Upper lobe of right lung (tissue), 1 donor: ENCODE results near the gene PDE6B. TPM values are rescaled to one million over a fixed set of nuclear protein-coding genes. Genes with fewer than 3 reads are reported as not detected.

Experiments used
- ATAC-seq: fragments of 200-7000 bp; cut with Tn5 transposase; one replicate; pipeline ENCODE4 v1.9.1; 2020; ENCODE audit warnings: mild to moderate bottlenecking, moderate library complexity
- DNase-seq: peaks from one replicate; pipeline ENCODE4 v3.0.0-alpha.2; 2020
- H3K27ac ChIP-seq: fragments of 200-600 bp; one replicate; pipeline ENCODE4 v1.8.0; 2022
- H3K27me3 ChIP-seq: fragments of 200-600 bp; one replicate; pipeline ENCODE4 v1.8.0; 2022; ENCODE audit warnings: mild to moderate bottlenecking
- H3K36me3 ChIP-seq: fragments of 200-600 bp; one replicate; pipeline ENCODE4 v1.8.0; 2022
- H3K4me1 ChIP-seq: fragments of 200-600 bp; one replicate; pipeline ENCODE4 v1.8.0; 2022
- H3K4me3 ChIP-seq: fragments of 200-600 bp; one replicate; pipeline ENCODE4 v1.8.0; 2022; ENCODE audit warnings: mild to moderate bottlenecking
- H3K9me3 ChIP-seq: fragments of 200-600 bp; one replicate; pipeline ENCODE4 v1.8.0; 2022
- intact Hi-C: fragments of 100-400 bp; cut with DNase I; formaldehyde crosslinking; loops from one replicate; pipeline ENCODE4 v1.11.0; 2022
- total RNA-seq: library from RNA; stranded (reverse); fragmentation: NEBNext Ultra II Directional; extraction: Animal tissue kit (Norgen Biotek cat#: 25700); gene quantifications from one replicate; pipeline ENCODE4 v1.2.1, GENCODE V29; 2021
- TF ChIP-seq, protein P1 (sequence below): fragments of 200-600 bp; IDR thresholded peaks from one replicate; pipeline ENCODE4 v1.8.0; 2022; ENCODE audit warnings: antibody characterized with exemption
- donor health status: DM: no; HTN: yes; CAD: no; lungs with severe emphysema.

Gene PDE6B
- total RNA-seq, 1 donor from 2014 or later: 9.1 TPM

GRCh38 chr4:626201-627091 is 1.1 kb downstream of the PDE6B start:
- no peak for ATAC-seq
- no peaks in the 10 kb centered on the region for H3K9me3 ChIP-seq
- intact Hi-C loops: no loop called here
- peaks cover 6% of the 10 kb centered on the region for H3K27me3 ChIP-seq
- H3K4me1 ChIP-seq: no peaks in the 10 kb centered on the region
- no peaks in the 10 kb centered on the region for H3K36me3 ChIP-seq
- H3K27ac ChIP-seq: no peak overlapping the region
- no peak overlapping the region for H3K4me3 ChIP-seq
- TF ChIP-seq, protein P1, sequence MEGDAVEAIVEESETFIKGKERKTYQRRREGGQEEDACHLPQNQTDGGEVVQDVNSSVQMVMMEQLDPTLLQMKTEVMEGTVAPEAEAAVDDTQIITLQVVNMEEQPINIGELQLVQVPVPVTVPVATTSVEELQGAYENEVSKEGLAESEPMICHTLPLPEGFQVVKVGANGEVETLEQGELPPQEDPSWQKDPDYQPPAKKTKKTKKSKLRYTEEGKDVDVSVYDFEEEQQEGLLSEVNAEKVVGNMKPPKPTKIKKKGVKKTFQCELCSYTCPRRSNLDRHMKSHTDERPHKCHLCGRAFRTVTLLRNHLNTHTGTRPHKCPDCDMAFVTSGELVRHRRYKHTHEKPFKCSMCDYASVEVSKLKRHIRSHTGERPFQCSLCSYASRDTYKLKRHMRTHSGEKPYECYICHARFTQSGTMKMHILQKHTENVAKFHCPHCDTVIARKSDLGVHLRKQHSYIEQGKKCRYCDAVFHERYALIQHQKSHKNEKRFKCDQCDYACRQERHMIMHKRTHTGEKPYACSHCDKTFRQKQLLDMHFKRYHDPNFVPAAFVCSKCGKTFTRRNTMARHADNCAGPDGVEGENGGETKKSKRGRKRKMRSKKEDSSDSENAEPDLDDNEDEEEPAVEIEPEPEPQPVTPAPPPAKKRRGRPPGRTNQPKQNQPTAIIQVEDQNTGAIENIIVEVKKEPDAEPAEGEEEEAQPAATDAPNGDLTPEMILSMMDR: no peak
- DNase-seq: no peak

DNA sequence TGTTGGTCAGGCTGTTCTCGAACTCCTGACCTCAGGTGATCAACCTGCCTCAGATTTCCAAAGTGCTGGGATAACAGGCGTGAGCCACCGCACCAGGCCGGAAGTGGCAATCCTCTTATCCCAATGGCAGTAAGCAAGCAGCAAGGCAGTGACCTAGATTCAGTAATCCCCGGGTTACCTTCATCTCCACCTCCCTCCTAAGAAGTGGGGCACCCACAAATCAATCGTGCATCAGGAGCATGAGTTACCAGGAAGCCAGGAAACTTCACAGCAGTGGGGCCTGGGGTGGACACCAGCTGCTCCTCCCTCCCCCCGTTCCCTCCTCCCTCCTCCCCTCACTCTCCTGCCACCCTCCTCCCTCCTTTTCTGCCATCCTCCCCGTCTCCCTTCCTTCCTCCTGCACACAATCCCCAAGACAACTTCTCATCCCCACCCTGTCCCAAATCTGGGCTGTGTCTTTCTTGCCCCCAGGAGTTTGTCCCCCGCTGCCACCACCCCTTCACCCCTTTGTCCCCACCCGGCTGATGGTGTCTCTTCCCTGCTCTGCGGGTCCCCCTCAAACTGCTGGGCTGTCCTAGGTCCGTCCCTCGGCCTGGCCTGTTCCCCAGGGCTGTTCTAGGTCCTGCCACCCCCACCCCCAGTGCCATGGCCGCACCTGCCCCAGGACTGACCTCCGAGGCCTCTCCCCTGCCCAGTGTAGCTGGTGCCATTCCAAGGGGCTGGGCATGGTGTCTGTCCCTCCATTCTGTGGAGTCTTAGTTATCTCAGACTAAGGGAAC is 2.2 kb downstream of the PDE6B start:
- no peak for DNase-seq

DNA sequence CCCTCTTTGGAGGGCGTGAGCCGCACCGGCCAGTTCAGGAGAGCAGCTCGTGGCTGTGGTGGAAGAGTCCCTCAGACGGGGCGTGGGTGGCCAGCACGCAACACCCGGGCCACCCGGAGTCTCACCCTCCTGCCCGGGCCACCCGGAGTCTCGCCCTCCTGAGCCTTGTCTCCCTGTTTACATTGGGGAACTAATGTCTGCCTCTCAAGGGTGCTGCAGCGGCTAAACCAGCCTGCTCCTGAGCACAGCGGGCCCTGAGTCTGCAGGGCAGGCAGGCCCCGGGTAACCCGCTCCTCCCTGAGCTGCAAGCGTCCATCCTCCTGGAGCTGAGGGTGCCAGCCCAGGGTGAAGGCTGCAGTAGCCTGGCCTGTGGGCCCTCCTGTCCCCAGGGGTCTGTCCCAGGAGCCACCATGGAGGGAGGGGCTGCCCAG is 3.0 kb downstream of the PDE6B start:
- ATAC-seq (no peak), DNase-seq (no peak)

More for the DNA sequence above, 2.2 kb downstream of the PDE6B start:
- H3K9me3 ChIP-seq: no peaks in the 10 kb centered on the region
- TF ChIP-seq, protein P1: no peak
- no peak for ATAC-seq
- no peaks in the 10 kb centered on the region for H3K36me3 ChIP-seq
- peaks cover 6% of the 10 kb centered on the region for H3K27me3 ChIP-seq
- no peaks in the 10 kb centered on the region for H3K4me1 ChIP-seq
- no peak overlapping the region for H3K27ac ChIP-seq
- intact Hi-C loops: no loop called here
- H3K4me3 ChIP-seq: no peak overlapping the region

GRCh38 chr4:628821-629635 is 3.7 kb downstream of the PDE6B start:
- Histone ChIP-seq H3K4me3 (no peak overlapping the region), H3K36me3 (no peaks in the 10 kb centered on the region), H3K9me3 (no peaks in the 10 kb centered on the region), H3K27ac (no peak overlapping the region), H3K4me1 (no peaks in the 10 kb centered on the region), H3K27me3 (peaks cover 6% of the 10 kb centered on the region)
- TF ChIP-seq, protein P1: no peak
- no peak for ATAC-seq
- intact Hi-C loops: no loop called here
- DNase-seq: no peak

More for the DNA sequence above, 3.0 kb downstream of the PDE6B start:
- no peaks in the 10 kb centered on the region for H3K9me3 ChIP-seq
- H3K36me3 ChIP-seq: no peaks in the 10 kb centered on the region
- no peak overlapping the region for H3K27ac ChIP-seq
- no peak overlapping the region for H3K4me3 ChIP-seq
- no peaks in the 10 kb centered on the region for H3K4me1 ChIP-seq
- TF ChIP-seq, protein P1: no peak
- peaks cover 6% of the 10 kb centered on the region for H3K27me3 ChIP-seq
- intact Hi-C loops: no loop called here

DNA sequence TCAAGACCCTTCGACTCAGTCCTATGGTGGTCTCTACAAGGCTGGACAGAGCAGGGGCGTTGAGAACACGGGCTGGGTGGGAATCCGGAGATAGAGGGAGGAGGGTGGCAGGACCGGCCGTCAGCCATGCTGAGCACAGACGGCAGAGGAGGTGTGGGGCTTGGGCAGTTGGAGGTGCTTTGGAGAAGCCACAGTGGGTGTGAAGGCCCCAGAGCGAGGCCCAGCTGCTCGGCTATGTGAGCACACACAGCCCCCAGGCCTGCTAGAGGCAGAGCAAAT is 4.2 kb downstream of the PDE6B start:
- Histone ChIP-seq H3K27ac (no peak overlapping the region), H3K27me3 (peaks cover 6% of the 10 kb centered on the region), H3K36me3 (no peaks in the 10 kb centered on the region), H3K4me1 (no peaks in the 10 kb centered on the region), H3K4me3 (no peak overlapping the region), H3K9me3 (no peaks in the 10 kb centered on the region)
- intact Hi-C loops: no loop called here
- no peak for DNase-seq
- no peak for ATAC-seq
- TF ChIP-seq, protein P1: no peak
